ENCODE measurements around the gene USP30. TPM values are rescaled to one million over a fixed set of nuclear protein-coding genes. Genes with fewer than 3 reads are reported as not detected.

The USP30 gene
- total and polyA plus RNA-seq, 10 of the 15 experiments (the other 5 are each of a cell fraction or from before 2014, with no cell fraction given): 2.1 to 16.2 (median 6.4) TPM

GRCh38 chr12:109053382-109054123, 1.2 kb downstream of the USP30 start (continued):
- no peak for TF ChIP-seq E2F8 (IDR thresholded peaks at IDR 0.05; ENCODE audit: low read depth, partially characterized antibody)
- TF ChIP-seq SPI1 (IDR thresholded peaks at IDR 0.05; ENCODE audit: borderline replicate concordance, insufficient read depth, low read depth, low read length): no peak
- TF ChIP-seq CBFB (IDR thresholded peaks at IDR 0.05; ENCODE audit: low read depth): no peak
- TF ChIP-seq CHD2 (IDR thresholded peaks at IDR 0.05; ENCODE audit: borderline replicate concordance, low read depth, low read length): no peak
- no peak for TF ChIP-seq SMAD5 (IDR thresholded peaks at IDR 0.05; ENCODE audit: low read depth)
- no peak for TF ChIP-seq MAX (IDR thresholded peaks at IDR 0.05; ENCODE audit: low read depth, low read length)
- no peak for TF ChIP-seq DPF2 (IDR thresholded peaks at IDR 0.05)
- no peak for TF ChIP-seq NR2F1 (conservative IDR thresholded peaks at IDR 0.05)
- no peak for TF ChIP-seq TARDBP (IDR thresholded peaks at IDR 0.05; ENCODE audit: borderline replicate concordance)
- TF ChIP-seq RBBP5 (conservative IDR thresholded peaks at IDR 0.05): no peak
- no peak for TF ChIP-seq CREB1 (IDR thresholded peaks at IDR 0.05; ENCODE audit: low read depth)
- TF ChIP-seq CBX3 (IDR thresholded peaks at IDR 0.05; ENCODE audit: borderline replicate concordance, low read depth): no peak
- no peak for TF ChIP-seq SIN3A (IDR thresholded peaks at IDR 0.05; ENCODE audit: low read depth, low read length)
- TF ChIP-seq ATF7 (IDR thresholded peaks at IDR 0.05; ENCODE audit: low read depth): peak; percentile 93
- TF ChIP-seq IRF3 (IDR thresholded peaks at IDR 0.05): no peak
- no peak for TF ChIP-seq ZNF384 (IDR thresholded peaks at IDR 0.05; ENCODE audit: borderline replicate concordance, low read depth, low read length)
- no peak for TF ChIP-seq SMARCA5 (IDR thresholded peaks at IDR 0.05)
- no peak for TF ChIP-seq NR2C2 (IDR thresholded peaks at IDR 0.05; ENCODE audit: borderline replicate concordance, control insufficient read depth, insufficient read length, low read depth)
- no peak for TF ChIP-seq NFXL1 (IDR thresholded peaks at IDR 0.05; ENCODE audit: borderline replicate concordance)
- TF ChIP-seq ZBTB33 (IDR thresholded peaks at IDR 0.05): no peak
- no peak for TF ChIP-seq CEBPZ (IDR thresholded peaks at IDR 0.05; ENCODE audit: low read depth, low read length)
- no peak for TF ChIP-seq ATF3 (IDR thresholded peaks at IDR 0.05; ENCODE audit: borderline replicate concordance, extremely low read depth, low read depth, low read length)

Data from GM12878 (cell line).